Astrocyte (in vitro differentiated cells and primary cell): ENCODE results near the gene PTAFR.

ENCODE experiments used
- CTCF ChIP-seq: IDR thresholded peaks from 2 replicates; pipeline ENCODE4 v1.5.1; 2011; ENCODE audit warnings: low read depth, mild to moderate bottlenecking, inconsistent platforms, low read length, moderate library complexity; ENCODE audit not compliant: insufficient read depth
- EZH2 ChIP-seq: IDR thresholded peaks from 2 replicates; pipeline ENCODE4 v1.6.1; 2012; ENCODE audit warnings: mild to moderate bottlenecking, low read length, inconsistent platforms; ENCODE audit not compliant: insufficient read depth

DNA sequence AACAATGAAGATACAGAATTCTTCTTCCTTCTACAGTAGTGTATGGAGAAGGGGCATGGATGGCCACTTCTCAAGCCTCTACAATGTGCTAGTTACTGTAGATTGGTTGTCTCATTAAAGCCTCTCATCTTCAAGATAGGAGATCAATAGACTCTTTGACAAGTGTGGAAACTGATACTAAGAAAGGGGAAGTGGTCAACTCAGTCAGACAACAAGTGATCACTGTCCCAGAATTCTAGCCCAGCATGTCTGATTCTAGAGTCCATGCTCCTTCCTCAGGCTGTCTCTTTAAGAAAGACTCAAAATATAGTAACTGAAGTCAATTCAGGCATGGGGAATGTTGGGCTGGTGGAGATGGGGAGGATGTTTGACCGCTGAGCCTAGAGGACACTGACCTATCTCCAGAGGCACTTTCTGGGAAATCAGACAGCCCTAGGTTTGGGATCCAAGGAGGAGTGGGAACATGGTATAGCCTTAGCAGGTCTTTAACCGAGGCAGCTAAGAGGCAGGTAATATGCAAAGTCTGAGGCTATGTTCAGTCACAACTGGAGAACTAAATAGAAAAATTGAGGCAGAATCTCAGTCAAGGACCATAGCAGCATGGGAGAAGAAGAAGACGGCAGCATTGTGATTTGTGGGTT lies 48.8 kb downstream of the PTAFR start:
- TF ChIP-seq CTCF = no peak
- TF ChIP-seq EZH2 = no peak
